ENCODE measurements around the gene COL4A2.

DNA sequence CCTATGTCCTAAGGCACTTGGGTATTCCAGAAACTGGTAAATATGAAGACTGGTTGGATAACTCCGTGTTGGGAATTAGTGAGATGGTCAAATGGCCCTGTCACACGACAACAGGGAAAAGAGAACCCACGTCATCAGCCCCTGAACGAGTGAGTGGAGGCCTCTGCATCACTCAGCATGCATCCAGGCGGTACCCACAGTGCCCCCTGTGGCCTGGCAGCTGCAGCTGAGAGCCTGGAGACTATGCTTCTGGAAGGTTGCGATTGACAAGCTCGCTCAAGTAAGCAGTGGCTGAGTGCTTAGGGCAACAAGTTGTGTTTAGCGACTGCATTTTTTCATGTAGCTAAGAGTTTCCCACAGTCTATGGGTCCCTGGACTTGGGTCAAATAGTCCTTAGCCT is 55.9 kb downstream of the COL4A2 start:
- TF ChIP-seq, protein P1, sequence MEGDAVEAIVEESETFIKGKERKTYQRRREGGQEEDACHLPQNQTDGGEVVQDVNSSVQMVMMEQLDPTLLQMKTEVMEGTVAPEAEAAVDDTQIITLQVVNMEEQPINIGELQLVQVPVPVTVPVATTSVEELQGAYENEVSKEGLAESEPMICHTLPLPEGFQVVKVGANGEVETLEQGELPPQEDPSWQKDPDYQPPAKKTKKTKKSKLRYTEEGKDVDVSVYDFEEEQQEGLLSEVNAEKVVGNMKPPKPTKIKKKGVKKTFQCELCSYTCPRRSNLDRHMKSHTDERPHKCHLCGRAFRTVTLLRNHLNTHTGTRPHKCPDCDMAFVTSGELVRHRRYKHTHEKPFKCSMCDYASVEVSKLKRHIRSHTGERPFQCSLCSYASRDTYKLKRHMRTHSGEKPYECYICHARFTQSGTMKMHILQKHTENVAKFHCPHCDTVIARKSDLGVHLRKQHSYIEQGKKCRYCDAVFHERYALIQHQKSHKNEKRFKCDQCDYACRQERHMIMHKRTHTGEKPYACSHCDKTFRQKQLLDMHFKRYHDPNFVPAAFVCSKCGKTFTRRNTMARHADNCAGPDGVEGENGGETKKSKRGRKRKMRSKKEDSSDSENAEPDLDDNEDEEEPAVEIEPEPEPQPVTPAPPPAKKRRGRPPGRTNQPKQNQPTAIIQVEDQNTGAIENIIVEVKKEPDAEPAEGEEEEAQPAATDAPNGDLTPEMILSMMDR (IDR thresholded peaks at IDR 0.05): no peak
- TF ChIP-seq POLR2A (IDR thresholded peaks at IDR 0.05): no peak
